Gastroesophageal sphincter (tissue), 4 donors: ENCODE measurements around the gene SLC43A1. TPM values are rescaled to one million over a fixed set of nuclear protein-coding genes. Genes with fewer than 3 reads are reported as not detected.

Experiments used
- ATAC-seq: fragments of 150-250 bp; one replicate; pipeline ENCODE4 v1.9.1; 2016; ENCODE audit warnings: mild to moderate bottlenecking, moderate library complexity
- H3K27ac ChIP-seq, 4 donors: fragments of 200-600 bp; sonication (generic) in 3 of 4; 1 replicate in 3 of 4; 2 replicates in 1 of 4; pipeline ENCODE4 v1.5.1; 2016 to 2019
- H3K27me3 ChIP-seq: fragments of 200-600 bp; sonication (generic); one replicate; pipeline ENCODE4 v1.5.1; 2019
- H3K36me3 ChIP-seq, 2 donors: fragments of 200-600 bp; sonication (generic); one replicate each; pipeline ENCODE4 v1.5.1; 2019; ENCODE audit warnings: control low read depth in 1 of 2
- H3K4me1 ChIP-seq, 3 donors: fragments of 200-600 bp; sonication (generic); 1 replicate in 2 of 3; 2 replicates in 1 of 3; pipeline ENCODE4 v1.5.1; 2016 to 2019; ENCODE audit warnings: control low read depth in 2 of 3
- H3K4me3 ChIP-seq, 2 donors: fragments of 200-600 bp; sonication (generic); one replicate each; pipeline ENCODE4 v1.5.1; 2019; ENCODE audit warnings: mild to moderate bottlenecking in 1 of 2, moderate library complexity in 1 of 2
- H3K9me3 ChIP-seq, 3 donors: fragments of 200-600 bp; sonication (generic); one replicate each; pipeline ENCODE4 v1.5.1; 2017 to 2019; ENCODE audit warnings: control low read depth in 2 of 3
- EP300 ChIP-seq: sonication (generic); formaldehyde crosslinking; IDR thresholded peaks from one replicate; pipeline ENCODE4 v1.6.1; 2017; ENCODE audit warnings: antibody characterized with exemption, mild to moderate bottlenecking
- POLR2A ChIP-seq, 2 donors: fragments of 450-650 bp; IDR thresholded peaks; one replicate each; pipeline ENCODE4 v1.6.1; 2017; ENCODE audit warnings: antibody characterized with exemption in 2 of 2, mild to moderate bottlenecking in 2 of 2, moderate library complexity in 1 of 2
- POLR2AphosphoS5 ChIP-seq: sonication (generic); formaldehyde crosslinking; IDR thresholded peaks from one replicate; pipeline ENCODE4 v1.6.1; 2017; ENCODE audit warnings: antibody characterized with exemption
- WGBS, 2 donors: methylation state at CpG; one replicate each; pipeline ENCODE4 v1.1.5; 2018; ENCODE audit warnings: low coverage in 1 of 2; 5-methylcytosine and 5-hydroxymethylcytosine counted together
- total RNA-seq, 4 donors: library from RNA; depleted of rRNA; stranded (reverse); fragments of >200 nt; gene quantifications; one replicate each; pipeline ENCODE4 v1.1.0, GENCODE V29; 2016
- TF ChIP-seq, protein P1 (sequence below), 4 experiments: fragments of 200-600 bp in 2 of 4; fragments of 450-650 bp in 2 of 4; sonication (generic) in 1 of 4; IDR thresholded peaks; one replicate each; pipeline ENCODE4 v1.5.1; 2017 to 2019; ENCODE audit warnings: antibody characterized with exemption in 4 of 4, mild to moderate bottlenecking in 2 of 4, moderate library complexity in 2 of 4

Gene SLC43A1
- total RNA-seq, 4 donors from 2014 or later = 14.8 to 36.6 (median 19.7) TPM

DNA sequence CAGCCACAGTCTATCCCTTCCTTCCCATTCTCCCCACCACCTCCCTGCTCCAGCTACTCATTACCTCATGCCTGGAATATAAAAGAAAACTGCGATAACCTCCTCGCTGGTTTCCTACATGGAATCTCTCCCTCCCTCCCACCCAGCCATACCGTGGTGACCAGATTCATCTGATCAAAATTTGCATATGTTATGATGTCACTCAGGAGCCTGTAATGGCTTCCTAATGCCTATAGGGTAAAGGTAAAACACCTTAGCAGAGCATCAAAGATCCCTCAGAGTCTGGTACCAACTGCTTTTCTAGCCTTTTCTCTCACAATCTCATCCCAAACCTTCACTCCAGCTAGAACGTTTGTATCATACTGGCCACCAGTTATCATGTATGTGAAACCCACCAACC, 35.6 kb downstream of the SLC43A1 start:
- peaks cover 72% of the 10 kb centered on the region for H3K27me3 ChIP-seq
- WGBS, 2 donors = 0 to 18% methylated on average over 1 to 4 of the region's 4 CpGs

DNA sequence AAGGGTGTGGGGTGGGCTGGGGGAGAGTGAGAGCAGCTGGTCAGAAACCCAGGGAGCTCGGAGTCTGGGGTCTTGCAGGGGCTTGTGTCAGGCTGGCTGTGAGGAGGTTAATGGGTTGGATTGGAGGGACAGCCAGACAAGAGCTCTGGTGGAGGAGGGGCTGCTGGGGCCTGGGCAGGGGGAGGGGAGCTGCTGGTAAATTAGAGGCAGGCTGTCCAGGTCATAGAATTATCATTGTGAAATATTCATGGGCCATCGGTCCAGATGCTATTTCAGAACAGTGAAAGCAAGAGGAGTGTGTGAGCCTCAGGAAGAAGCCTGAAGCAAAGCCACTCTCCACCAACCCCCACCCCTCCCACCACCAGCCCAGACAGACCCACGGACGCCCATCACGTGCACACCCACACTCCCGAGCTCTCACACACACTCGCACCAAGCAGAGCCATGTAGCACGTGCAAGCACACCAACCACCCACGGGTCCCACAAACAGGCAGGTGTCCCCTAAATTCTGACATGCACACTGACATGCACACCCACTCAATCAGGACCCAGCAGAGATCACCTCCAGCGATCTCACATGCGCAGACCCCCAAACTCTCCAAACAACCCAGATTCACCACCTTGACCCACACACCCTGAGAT, 36.4 kb downstream of the SLC43A1 start:
- WGBS, 2 donors = 25% methylated on average over 2 of the region's 11 CpGs
- peaks cover 76% of the 10 kb centered on the region for H3K27me3 ChIP-seq
- no peak for TF ChIP-seq POLR2A (IDR thresholded peaks at IDR 0.05)
- TF ChIP-seq EP300 = no peak
- TF ChIP-seq, protein P1, sequence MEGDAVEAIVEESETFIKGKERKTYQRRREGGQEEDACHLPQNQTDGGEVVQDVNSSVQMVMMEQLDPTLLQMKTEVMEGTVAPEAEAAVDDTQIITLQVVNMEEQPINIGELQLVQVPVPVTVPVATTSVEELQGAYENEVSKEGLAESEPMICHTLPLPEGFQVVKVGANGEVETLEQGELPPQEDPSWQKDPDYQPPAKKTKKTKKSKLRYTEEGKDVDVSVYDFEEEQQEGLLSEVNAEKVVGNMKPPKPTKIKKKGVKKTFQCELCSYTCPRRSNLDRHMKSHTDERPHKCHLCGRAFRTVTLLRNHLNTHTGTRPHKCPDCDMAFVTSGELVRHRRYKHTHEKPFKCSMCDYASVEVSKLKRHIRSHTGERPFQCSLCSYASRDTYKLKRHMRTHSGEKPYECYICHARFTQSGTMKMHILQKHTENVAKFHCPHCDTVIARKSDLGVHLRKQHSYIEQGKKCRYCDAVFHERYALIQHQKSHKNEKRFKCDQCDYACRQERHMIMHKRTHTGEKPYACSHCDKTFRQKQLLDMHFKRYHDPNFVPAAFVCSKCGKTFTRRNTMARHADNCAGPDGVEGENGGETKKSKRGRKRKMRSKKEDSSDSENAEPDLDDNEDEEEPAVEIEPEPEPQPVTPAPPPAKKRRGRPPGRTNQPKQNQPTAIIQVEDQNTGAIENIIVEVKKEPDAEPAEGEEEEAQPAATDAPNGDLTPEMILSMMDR (IDR thresholded peaks at IDR 0.05) = no peak
- TF ChIP-seq POLR2AphosphoS5 = no peak
- H3K36me3 ChIP-seq = peaks cover 0 to 11% of the 10 kb centered on the region in 2 donors
- no peaks in the 10 kb centered on the region for H3K9me3 ChIP-seq
- H3K4me1 ChIP-seq = peaks cover 0 to 36% (median 20%) of the 10 kb centered on the region in 3 donors
- H3K27ac ChIP-seq = no peak overlapping the region
- no peak for ATAC-seq
- H3K4me3 ChIP-seq = no peak overlapping the region

More for the DNA sequence above, 35.6 kb downstream of the SLC43A1 start:
- Histone ChIP-seq H3K9me3 (no peaks in the 10 kb centered on the region), H3K4me3 (no peak overlapping the region), H3K36me3 (peaks cover 3 to 18% of the 10 kb centered on the region in 2 donors), H3K27ac (no peak overlapping the region), H3K4me1 (peaks cover 0 to 36% (median 20%) of the 10 kb centered on the region in 3 donors)
- ATAC-seq = no peak
- TF ChIP-seq POLR2AphosphoS5 = no peak
- TF ChIP-seq POLR2A (IDR thresholded peaks at IDR 0.05) = no peak
- TF ChIP-seq, protein P1 (IDR thresholded peaks at IDR 0.05) = no peak

GRCh38 chr11:57477507-57478189, 37.9 kb downstream of the SLC43A1 start:
- Histone ChIP-seq H3K27ac (no peak overlapping the region), H3K27me3 (peaks cover 75% of the 10 kb centered on the region), H3K9me3 (no peaks in the 10 kb centered on the region), H3K4me1 (peaks cover 0 to 23% (median 12%) of the 10 kb centered on the region in 3 donors), H3K36me3 (no peaks in the 10 kb centered on the region), H3K4me3 (no peak overlapping the region)
- ATAC-seq = no peak
- TF ChIP-seq EP300 (no peak), POLR2AphosphoS5 (no peak), POLR2A (IDR thresholded peaks at IDR 0.05) (no peak)
- TF ChIP-seq, protein P1 (IDR thresholded peaks at IDR 0.05) = no peak
- WGBS, 2 donors = 83 to 86% methylated on average over 4 to 7 of the region's 11 CpGs

DNA sequence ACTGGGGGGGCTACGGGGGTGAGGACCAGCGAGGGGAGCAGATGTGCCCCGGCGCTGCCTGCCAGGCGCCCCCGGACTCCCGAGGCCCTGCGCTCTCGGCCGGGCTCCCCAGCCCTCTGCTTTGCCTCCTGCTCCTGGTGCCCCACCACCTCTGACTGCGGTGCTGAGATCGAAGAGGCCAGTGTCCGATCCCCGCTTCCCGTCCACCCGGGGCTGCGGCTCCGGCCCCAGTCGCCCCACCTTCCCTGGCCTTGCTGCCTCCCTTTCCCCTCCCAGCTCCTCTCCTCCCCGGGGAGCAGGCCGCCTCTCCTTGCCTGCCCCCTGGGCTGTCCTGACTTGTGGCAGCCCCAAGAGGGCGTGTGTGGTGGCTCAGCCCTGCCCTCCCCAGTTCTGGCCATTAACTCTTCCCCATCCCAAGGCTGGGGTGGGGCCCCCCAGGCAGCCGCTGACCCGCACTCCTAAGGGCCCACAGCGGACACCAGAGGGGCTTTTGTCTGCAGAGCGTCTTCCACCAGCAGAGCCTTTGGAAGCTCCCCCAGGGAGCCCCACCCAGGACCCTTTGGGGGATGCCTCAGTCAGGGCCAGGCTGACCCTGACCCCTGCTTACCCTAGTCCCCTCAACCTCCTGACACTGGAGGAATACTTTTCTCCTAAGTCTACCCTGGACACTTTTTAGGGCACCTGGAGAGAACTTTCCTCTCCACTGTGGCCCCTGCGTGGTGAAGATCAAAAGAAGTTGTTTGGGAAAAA, 38.6 kb downstream of the SLC43A1 start:
- H3K27ac ChIP-seq = peak overlapping the region in 1 of 4 donors; percentile 65
- 0 to 5% methylated on average over 1 to 10 of the region's 27 CpGs for WGBS, 2 donors

More for the DNA sequence above, 38.6 kb downstream of the SLC43A1 start:
- Histone ChIP-seq H3K4me1 (peaks cover 0 to 17% (median 8%) of the 10 kb centered on the region in 3 donors), H3K36me3 (no peaks in the 10 kb centered on the region), H3K27me3 (peaks cover 72% of the 10 kb centered on the region), H3K4me3 (peak overlapping the region; percentile 32 to 60), H3K9me3 (no peaks in the 10 kb centered on the region)
- no peak for TF ChIP-seq POLR2AphosphoS5
- TF ChIP-seq, protein P1 (IDR thresholded peaks at IDR 0.05) = peak in 3 of 4 experiments; percentile 40 to 61 (median 44)
- peak; percentile 64 for ATAC-seq
